ENCODE measurements around the gene DTYMK.

DNA sequence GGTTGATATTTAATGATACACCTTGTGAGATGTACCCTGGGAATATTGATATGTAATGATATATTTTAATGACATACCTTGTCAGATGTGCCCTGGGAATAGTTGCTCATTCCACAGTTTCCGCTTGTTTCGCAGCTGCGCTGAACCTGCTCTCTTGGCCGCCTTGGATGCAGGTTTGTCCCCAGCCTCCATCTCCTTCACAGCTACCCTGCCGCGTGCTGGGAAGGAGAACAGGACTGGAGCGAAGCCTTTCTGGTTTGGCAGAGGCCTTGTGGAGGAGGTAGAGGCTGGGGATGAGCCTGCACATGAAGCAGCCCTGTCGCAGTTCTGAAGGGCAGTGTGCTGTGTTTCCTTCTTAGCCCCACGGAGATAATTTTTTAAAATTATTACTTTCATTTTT lies 34.5 kb downstream of the DTYMK start:
- TF ChIP-seq, protein P1, sequence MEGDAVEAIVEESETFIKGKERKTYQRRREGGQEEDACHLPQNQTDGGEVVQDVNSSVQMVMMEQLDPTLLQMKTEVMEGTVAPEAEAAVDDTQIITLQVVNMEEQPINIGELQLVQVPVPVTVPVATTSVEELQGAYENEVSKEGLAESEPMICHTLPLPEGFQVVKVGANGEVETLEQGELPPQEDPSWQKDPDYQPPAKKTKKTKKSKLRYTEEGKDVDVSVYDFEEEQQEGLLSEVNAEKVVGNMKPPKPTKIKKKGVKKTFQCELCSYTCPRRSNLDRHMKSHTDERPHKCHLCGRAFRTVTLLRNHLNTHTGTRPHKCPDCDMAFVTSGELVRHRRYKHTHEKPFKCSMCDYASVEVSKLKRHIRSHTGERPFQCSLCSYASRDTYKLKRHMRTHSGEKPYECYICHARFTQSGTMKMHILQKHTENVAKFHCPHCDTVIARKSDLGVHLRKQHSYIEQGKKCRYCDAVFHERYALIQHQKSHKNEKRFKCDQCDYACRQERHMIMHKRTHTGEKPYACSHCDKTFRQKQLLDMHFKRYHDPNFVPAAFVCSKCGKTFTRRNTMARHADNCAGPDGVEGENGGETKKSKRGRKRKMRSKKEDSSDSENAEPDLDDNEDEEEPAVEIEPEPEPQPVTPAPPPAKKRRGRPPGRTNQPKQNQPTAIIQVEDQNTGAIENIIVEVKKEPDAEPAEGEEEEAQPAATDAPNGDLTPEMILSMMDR (IDR thresholded peaks at IDR 0.05), result no peak
- TF ChIP-seq POLR2A (IDR thresholded peaks at IDR 0.05), result no peak

Data from testis (tissue), 2 donors.